Esophagus (tissue), 2 donors: Measurements from ENCODE around the gene TMEM35B. TPM values are rescaled to one million over a fixed set of nuclear protein-coding genes. Genes with fewer than 3 reads are reported as not detected.
A peak's percentile ranks its signal among the peaks of the same experiment; 100 is the strongest.

ENCODE experiments used
- H3K27ac ChIP-seq, 2 donors: one replicate each; pipeline ENCODE4 v1.5.1; 2013; ENCODE audit warnings: low read depth in 2 of 2, mild to moderate bottlenecking in 2 of 2, inconsistent platforms in 1 of 2, low read length in 1 of 2, moderate library complexity in 1 of 2
- H3K27me3 ChIP-seq, 2 donors: one replicate each; pipeline ENCODE4 v1.6.1; 2013; ENCODE audit warnings: low read length in 2 of 2, control low read depth in 1 of 2, mild to moderate bottlenecking in 1 of 2; ENCODE audit not compliant: insufficient read depth in 2 of 2, control insufficient read depth in 1 of 2
- H3K36me3 ChIP-seq, 2 donors: one replicate each; pipeline ENCODE4 v1.6.1; 2013; ENCODE audit warnings: low read length in 1 of 2; ENCODE audit not compliant: control insufficient read depth in 2 of 2, insufficient read depth in 2 of 2
- H3K4me1 ChIP-seq, 2 donors: one replicate each; pipeline ENCODE4 v1.6.1; 2013; ENCODE audit warnings: low read length in 1 of 2; ENCODE audit not compliant: control insufficient read depth in 2 of 2, insufficient read depth in 2 of 2
- H3K4me3 ChIP-seq, 2 donors: one replicate each; pipeline ENCODE4 v1.5.1; 2013; ENCODE audit warnings: low read length in 2 of 2, mild to moderate bottlenecking in 2 of 2, low read depth in 1 of 2, moderate library complexity in 1 of 2
- H3K9me3 ChIP-seq, 2 donors: one replicate each; pipeline ENCODE4 v1.6.1; 2013; ENCODE audit warnings: mild to moderate bottlenecking in 2 of 2, low read depth in 1 of 2, low read length in 1 of 2, moderate library complexity in 1 of 2; ENCODE audit not compliant: control insufficient read depth in 2 of 2, insufficient read depth in 1 of 2
- WGBS, 2 donors: extraction: QIAGEN DNeasy Blood & Tissue Kit; methylation state at CpG; one replicate each; pipeline ENCODE4 v1.1.7; 2013; 5-methylcytosine and 5-hydroxymethylcytosine counted together
- polyA plus RNA-seq, 2 donors: library from polyadenylated mRNA; stranded (reverse); fragments of 200-250 nt; gene quantifications; one replicate each; pipeline ENCODE4 v1.2.3, GENCODE V29; 2013
- donor health status: healthy with polysubstance abuse.
- donor health status: Bipolar disorder and iron deficiency.

Gene TMEM35B
- 10 to 100 TPM in 1 of 2 donors, 1 to 10 TPM in 1; 7.0 to 12.1 TPM for polyA plus RNA-seq

DNA sequence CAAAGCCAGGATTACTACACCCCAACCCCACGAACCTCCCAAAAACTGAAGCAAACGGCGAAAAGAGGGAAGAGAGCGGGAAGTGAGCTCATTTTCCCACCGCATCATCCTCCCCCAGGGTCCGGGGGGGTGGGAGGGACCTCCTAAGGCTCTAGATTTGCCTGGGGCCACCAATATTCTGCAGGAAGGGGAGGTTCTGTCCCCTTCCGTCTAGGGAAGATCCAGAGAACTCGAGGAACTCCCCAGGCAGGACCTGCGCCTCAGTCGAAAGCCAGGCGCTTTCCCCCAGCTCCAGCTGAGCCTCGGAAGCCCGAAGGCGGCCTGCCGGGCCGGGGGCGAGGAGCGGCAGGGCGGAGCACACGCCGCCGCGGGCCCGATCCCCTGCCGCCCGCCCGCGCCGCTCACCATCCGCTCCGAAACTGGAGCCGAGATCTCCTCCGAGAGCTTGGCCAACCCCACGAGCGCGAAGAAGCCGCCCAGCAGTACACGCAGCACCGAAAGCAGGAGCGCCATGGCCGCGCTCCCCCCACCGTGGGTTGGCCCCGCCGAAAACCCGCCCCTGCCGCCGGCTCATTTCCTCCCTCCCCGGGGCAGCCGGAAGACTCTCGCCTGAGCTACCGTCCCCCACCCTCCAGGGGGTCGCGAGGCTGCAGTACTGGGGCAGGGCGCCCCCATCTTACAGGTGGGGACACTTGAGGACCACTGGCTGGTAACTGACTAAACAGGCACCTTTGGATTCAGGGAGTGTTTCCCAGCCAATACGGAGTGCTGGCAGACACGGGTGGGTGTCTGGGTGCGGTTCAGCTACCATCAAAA, at the start of gene TMEM35B:
Gene TMEM35B (minus strand): TSS at position 555 of the 816 bp plus-strand sequence. CDS start 42 bp downstream, at position 513.
- Histone ChIP-seq H3K9me3 (no peaks in the 10 kb centered on the region), H3K27me3 (no peaks in the 10 kb centered on the region), H3K4me3 (peak within 1 kb of the TSS; percentile 71 to 80), H3K36me3 (no peaks in the 10 kb centered on the region), H3K27ac (peak within 1 kb of the TSS; percentile 86 to 92), H3K4me1 (peaks cover 0 to 11% of the 10 kb centered on the region in 2 donors)
- 1% methylated on average over 54 to 58 of the region's 58 CpGs for WGBS, 2 donors

DNA sequence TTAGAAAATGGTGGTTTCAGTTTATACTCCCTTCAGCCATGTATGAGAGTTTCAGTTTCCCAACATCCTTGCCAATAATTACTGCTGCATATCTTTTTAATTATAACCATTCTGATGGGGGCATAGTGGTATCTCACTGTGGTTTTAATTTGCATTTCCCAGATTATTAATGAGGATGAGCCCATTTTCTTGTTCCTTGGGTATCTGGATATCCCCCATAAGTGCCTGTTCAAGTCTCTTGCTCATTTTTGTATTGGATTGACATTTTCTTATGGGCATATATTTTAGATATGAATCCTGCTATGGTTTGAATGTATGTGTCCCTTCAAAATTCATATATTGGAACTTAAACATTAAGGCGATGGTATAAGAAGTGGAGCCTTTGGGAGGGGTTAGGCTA, 48.2 kb upstream of the TMEM35B start:
- WGBS, 2 donors: 96 to 97% methylated on average over 1 of the region's 1 CpG
- Histone ChIP-seq H3K4me3 (no peak overlapping the region), H3K27ac (no peak overlapping the region)

DNA sequence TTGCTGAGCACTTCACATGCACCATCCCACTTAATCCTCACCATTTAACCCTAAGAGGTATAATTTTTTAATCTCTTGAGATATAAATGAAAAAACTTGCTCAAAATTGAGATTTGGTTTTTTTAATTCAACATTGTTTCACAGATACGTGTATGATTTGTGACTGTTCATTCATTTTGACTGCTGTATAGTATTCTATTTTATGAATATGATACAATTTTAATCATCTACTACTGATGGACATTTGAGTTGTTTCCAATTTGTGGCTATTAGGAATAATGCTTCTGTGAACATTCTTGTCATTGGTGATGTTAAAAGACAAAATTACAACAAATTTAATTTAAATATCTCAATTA, 47.2 kb upstream of the TMEM35B start:
- WGBS, 2 donors: 86 to 90% methylated on average over 1 of the region's 1 CpG
- peak overlapping the region in 1 of 2 donors; percentile 90 for H3K4me3 ChIP-seq
- H3K27ac ChIP-seq: peak overlapping the region in 1 of 2 donors; percentile 48
- peaks cover 0 to 3% of the 10 kb centered on the region in 2 donors for H3K36me3 ChIP-seq
- no peaks in the 10 kb centered on the region for H3K9me3 ChIP-seq
- H3K27me3 ChIP-seq: no peaks in the 10 kb centered on the region
- H3K4me1 ChIP-seq: peaks cover 0 to 5% of the 10 kb centered on the region in 2 donors

More for the DNA sequence above, 48.2 kb upstream of the TMEM35B start:
- peaks cover 0 to 2% of the 10 kb centered on the region in 2 donors for H3K4me1 ChIP-seq
- H3K9me3 ChIP-seq: no peaks in the 10 kb centered on the region
- H3K36me3 ChIP-seq: no peaks in the 10 kb centered on the region
- H3K27me3 ChIP-seq: no peaks in the 10 kb centered on the region

DNA sequence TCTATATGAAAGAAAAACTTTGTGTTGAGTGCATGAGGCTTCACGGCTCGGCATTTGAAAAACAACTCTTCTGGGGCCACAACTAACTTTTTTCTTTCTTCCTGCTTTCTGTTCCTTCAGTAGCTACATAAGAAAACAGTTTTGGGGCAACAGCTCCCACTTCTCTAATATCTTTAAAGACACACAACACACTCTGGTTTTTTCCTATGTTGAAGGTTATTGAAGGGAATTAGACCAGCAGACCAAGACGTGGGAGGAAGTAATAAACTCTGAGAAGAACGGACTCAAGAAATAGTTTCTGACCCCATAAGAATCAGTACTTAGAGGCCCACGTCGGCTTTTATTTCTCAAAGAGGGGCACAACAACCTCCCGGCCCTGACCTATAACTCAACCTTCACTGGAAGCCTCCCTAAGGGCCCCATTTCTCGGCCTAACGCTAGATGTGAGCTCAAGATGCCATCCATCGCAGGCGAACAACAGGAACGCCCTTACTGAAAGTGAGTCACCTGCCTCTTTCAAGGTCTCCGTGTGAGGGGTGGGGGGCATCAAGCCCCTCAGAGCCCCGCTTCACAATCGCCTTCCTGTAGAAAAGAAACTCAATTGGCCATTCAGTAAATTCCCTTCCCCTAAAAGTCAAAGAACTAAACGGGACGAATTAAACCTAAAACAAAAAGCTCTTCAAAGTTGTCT, 45.8 kb upstream of the TMEM35B start:
- H3K9me3 ChIP-seq: no peaks in the 10 kb centered on the region
- H3K4me1 ChIP-seq: peaks cover 0 to 5% of the 10 kb centered on the region in 2 donors
- 3 to 5% methylated on average over 17 of the region's 17 CpGs for WGBS, 2 donors
- peak overlapping the region; percentile 84 to 100 for H3K27ac ChIP-seq
- peak overlapping the region; percentile 61 to 90 for H3K4me3 ChIP-seq
- no peaks in the 10 kb centered on the region for H3K27me3 ChIP-seq
- H3K36me3 ChIP-seq: peaks cover 0 to 3% of the 10 kb centered on the region in 2 donors

DNA sequence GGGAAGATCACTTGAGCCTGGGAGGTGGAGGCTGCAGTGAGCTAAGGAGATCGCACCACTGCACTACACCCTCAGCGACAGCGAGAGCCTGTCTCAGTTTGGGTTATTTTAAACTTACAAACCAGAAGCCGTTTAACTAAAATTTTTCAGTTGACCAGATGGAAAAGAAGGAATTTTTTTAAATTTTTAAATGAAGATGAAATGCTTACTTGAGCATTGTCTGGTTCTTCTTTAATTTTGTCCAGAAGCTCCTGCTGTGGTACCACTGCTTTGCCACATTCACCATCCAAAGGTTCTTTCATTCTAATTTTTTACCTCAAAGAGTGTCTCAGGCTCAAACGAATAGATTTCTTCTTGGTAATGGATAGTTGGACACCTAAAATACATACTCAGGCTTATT, 45.2 kb upstream of the TMEM35B start:
- Histone ChIP-seq H3K36me3 (peaks cover 0 to 3% of the 10 kb centered on the region in 2 donors), H3K9me3 (no peaks in the 10 kb centered on the region), H3K4me3 (peak overlapping the region in 1 of 2 donors; percentile 90), H3K27me3 (no peaks in the 10 kb centered on the region), H3K4me1 (peaks cover 0 to 5% of the 10 kb centered on the region in 2 donors), H3K27ac (no peak overlapping the region)
- 76 to 78% methylated on average over 5 of the region's 5 CpGs for WGBS, 2 donors

DNA sequence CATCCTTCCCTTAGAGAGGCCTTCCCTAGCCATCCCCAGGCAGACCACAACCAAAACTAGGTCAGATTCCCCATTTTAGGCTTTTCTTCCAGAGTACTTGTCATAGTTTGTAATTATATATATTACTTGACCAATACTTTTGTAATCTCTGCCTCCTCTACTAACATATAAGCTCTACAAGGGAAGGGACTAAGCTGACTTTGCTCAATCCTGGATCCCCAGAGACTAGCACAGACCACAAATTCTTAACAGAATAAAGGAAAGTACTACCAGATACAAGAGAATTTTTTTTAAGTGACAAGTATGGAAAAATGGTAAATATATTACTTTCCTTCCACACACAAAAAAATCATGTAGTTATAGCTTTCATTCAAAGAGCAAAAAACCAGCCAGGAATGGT, 44.6 kb upstream of the TMEM35B start:
- Histone ChIP-seq H3K27me3 (no peaks in the 10 kb centered on the region), H3K9me3 (no peaks in the 10 kb centered on the region), H3K4me3 (peak overlapping the region in 1 of 2 donors; percentile 11), H3K4me1 (peaks cover 0 to 5% of the 10 kb centered on the region in 2 donors), H3K27ac (no peak overlapping the region), H3K36me3 (peaks cover 0 to 3% of the 10 kb centered on the region in 2 donors)

DNA sequence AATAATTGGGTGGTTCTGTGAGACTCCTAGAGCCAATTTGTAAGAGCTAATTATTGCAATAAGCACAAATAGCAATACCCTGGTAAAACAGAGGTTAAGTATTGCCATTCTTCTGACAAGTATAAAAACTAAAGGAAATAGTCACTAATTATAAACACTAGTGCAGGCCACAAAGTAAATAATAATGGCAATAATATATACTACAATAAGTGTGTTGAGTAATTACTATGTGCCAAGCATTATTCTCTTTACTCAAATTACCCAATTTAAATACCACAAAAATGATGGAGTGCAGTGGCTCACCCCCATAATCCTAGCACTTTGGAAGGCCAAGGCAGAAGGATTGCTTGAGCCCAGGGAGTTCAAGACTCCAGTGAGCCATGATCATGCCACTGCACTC, 31.3 kb upstream of the TMEM35B start:
- peaks cover 3 to 6% of the 10 kb centered on the region in 2 donors for H3K36me3 ChIP-seq
- H3K9me3 ChIP-seq: no peaks in the 10 kb centered on the region
- no peaks in the 10 kb centered on the region for H3K27me3 ChIP-seq
- H3K4me3 ChIP-seq: no peak overlapping the region
- H3K4me1 ChIP-seq: no peaks in the 10 kb centered on the region
- H3K27ac ChIP-seq: no peak overlapping the region

DNA sequence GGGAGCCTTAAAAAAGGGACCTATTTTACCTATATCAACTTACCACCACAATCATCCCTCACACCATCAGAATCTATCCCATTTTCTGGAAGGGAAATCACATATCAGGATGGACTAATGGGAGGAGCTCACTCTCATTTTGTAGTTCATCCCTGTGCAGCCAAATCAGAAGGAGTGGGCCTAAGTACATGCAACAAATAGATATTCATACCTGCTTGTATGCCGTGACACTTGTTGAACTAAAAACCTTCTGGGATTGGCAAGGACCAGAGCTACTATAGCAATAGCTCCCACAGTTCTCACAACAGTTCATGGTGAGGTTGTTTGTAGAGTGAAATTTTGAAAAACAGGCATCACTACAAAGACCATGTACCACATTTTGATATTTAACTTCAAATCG, 29.3 kb upstream of the TMEM35B start:
- Histone ChIP-seq H3K36me3 (peaks cover 9 to 11% of the 10 kb centered on the region in 2 donors), H3K9me3 (no peaks in the 10 kb centered on the region), H3K4me1 (no peaks in the 10 kb centered on the region), H3K27ac (no peak overlapping the region), H3K27me3 (no peaks in the 10 kb centered on the region), H3K4me3 (no peak overlapping the region)
- 93 to 95% methylated on average over 2 of the region's 2 CpGs for WGBS, 2 donors

DNA sequence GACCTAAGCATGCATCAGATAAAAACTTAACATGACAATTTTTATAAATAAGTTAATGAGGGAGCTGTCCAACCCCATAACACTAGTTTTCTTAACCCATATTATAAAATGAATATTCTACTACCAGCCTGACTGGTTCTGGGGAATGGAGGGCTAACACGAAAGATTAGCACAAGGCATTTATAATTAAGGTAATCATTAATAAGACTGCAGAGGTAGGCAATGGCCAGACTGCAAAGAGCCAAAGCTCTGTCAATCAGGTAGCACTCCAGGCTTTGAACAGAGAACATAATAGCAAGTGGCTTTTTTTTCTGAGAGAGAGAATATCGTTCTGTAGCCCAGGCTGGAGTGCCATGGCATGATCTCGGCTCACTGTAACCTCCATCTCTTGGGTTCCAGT, 20.6 kb upstream of the TMEM35B start:
- Histone ChIP-seq H3K27me3 (no peaks in the 10 kb centered on the region), H3K27ac (no peak overlapping the region), H3K4me1 (no peaks in the 10 kb centered on the region), H3K4me3 (no peak overlapping the region), H3K9me3 (no peaks in the 10 kb centered on the region), H3K36me3 (peaks cover under 1 to 4% of the 10 kb centered on the region in 2 donors)
- WGBS, 2 donors: 84 to 95% methylated on average over 3 of the region's 3 CpGs
